SW 1271 (cell line): Measurements from ENCODE around the gene LENG1.
"Not testable (repeated sequence)": the region's sequence is repeated elsewhere in the genome, so short reads cannot be mapped to it uniquely, and the experiment has no call there.

Experiments used
- DNase-seq, 2 experiments: peaks; one replicate each; lab custom pipeline; 2025; lab: John Stamatoyannopoulos, UW

The LENG1 gene

GRCh38 chr19:54159352-54160181, at the start of gene LENG1:
LENG1 (minus strand) TSS chr19:54159721; CDS start chr19:54159695, 26 bp downstream.
- peak; percentile 95 to 99 for DNase-seq

- DNase-seq = no peak
These were observed 49.2 kb upstream of the LENG1 start for GRCh38 chr19:54208784-54209057.

GRCh38 chr19:54207983-54208783, 48.7 kb upstream of the LENG1 start:
- no peak for DNase-seq

DNA sequence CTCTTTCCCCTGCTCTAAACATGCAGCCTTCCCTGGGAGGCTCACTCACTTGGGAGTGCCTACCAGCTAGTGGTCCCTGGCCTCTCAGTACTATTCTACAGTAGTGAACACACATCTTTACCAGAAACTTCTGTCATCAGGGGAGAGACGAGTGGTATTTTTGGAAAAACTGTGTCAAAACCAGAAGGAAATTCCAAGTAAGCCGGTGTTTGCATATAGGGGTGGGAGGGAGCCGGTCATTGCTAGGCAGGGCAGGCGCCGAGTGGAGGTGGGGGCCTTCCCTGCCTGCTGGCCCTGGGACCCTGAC, 48.1 kb upstream of the LENG1 start:
- no peak for DNase-seq

- DNase-seq = not testable (repeated sequence)
These were observed 47.7 kb upstream of the LENG1 start for GRCh38 chr19:54207193-54207592.

DNA sequence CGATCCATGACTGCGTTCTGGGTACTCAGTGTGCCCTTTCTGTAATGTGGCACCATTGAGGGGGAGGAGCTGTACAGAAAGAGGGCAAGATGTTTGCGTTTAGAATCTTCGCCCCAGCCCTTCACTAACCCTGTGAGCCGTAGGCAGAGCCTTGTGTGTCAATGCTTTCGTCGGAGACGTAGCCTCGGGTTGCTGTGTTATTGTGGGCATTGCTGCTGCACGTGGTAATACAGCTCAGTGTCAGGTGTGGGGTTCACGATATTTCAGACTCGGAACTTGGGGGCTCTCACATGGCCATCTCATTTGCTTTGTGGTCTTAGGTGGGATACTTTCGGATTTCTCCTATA, 47.3 kb upstream of the LENG1 start:
- no peak for DNase-seq

- no peak for DNase-seq
These were observed 46.7 kb upstream of the LENG1 start for GRCh38 chr19:54206030-54206830.

GRCh38 chr19:54204767-54205468, 45.4 kb upstream of the LENG1 start:
- no peak for DNase-seq

GRCh38 chr19:54203151-54203611, 43.7 kb upstream of the LENG1 start:
- DNase-seq = no peak

DNA sequence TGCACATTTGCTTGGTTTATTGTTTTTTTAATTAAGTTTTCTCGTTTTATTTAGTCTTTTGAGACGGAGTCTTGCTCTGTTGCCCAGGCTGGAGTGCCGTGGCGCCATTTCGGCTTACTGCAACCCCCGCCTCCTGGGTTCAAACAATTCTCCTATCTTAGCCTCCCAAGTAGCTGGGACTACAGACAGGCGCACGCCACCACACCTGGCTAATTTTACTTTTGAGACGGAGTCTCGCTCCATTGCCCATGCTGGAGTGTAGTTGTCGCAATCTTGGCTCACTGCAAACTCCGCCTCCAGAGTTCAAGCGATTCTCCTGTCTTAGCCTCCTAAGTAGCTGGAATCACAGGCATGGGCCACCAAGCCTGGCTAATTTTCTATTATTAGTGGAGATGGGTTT, 42.5 kb upstream of the LENG1 start:
- DNase-seq = no peak

- DNase-seq = no peak
These were observed 41.7 kb upstream of the LENG1 start for GRCh38 chr19:54201172-54201701.

DNA sequence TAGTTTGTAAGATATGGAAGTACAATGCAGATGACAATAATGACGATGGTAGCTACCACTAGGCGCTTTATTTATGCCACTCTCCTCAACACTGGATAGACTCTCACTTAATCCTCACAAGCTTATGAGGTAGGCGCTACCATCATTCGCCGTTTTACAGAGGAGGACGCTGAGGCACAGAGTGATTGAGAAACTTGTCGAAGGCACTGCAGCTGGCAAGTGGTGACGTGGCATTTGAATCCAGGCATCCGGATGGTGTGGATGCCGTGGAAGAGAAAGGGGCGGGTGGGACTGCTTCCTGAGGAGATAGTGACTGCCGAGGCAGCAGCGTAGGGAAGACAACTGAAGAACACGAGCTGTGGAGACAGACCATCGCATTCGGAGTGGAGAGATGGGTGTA, 39.9 kb upstream of the LENG1 start:
- DNase-seq = no peak

- no peak for DNase-seq
These were observed 37.6 kb upstream of the LENG1 start for GRCh38 chr19:54197121-54197520.

DNA sequence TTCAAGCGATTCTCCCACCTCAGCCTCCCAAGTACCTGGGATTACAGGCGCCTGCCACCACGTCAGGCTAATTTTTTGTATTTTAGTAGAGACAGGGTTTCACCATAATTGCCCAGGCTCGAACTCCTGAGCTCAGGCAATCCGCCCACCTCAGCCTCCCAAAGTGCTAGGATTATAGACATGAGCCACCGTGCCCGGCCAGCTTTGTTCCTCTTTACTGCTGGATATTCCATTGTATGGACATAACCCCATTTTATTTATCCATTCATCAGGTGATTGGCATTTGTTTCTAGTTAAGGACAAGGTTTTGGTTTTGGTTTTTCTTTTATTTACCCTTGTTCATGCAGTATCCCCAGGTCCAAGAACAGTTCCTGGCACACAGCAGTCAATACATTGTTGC, 37.0 kb upstream of the LENG1 start:
- DNase-seq = no peak

GRCh38 chr19:54194463-54194862, 34.9 kb upstream of the LENG1 start:
- DNase-seq = not testable (repeated sequence)

GRCh38 chr19:54193011-54193410, 33.5 kb upstream of the LENG1 start:
- no peak for DNase-seq

- DNase-seq = no peak
These were observed 32.4 kb upstream of the LENG1 start for GRCh38 chr19:54191811-54192453.

- peak in 1 of 2 experiments; percentile 70 for DNase-seq
These were observed 31.7 kb upstream of the LENG1 start, which contains the start of gene TSEN34 for GRCh38 chr19:54191011-54191810. TSEN34 (plus strand) TSS chr19:54191308; CDS start chr19:54191365, 57 bp downstream.

- peak; percentile 90 to 96 for DNase-seq
These were observed 31.0 kb upstream of the LENG1 start for GRCh38 chr19:54190503-54191010.
